ENCODE measurements around the gene CST3. TPM values are rescaled to one million over a fixed set of nuclear protein-coding genes. Genes with fewer than 3 reads are reported as not detected.

The CST3 gene
- polyA plus RNA-seq, 2 of the 4 experiments (the other 2 are of a cell fraction): 136 to 238 TPM

DNA sequence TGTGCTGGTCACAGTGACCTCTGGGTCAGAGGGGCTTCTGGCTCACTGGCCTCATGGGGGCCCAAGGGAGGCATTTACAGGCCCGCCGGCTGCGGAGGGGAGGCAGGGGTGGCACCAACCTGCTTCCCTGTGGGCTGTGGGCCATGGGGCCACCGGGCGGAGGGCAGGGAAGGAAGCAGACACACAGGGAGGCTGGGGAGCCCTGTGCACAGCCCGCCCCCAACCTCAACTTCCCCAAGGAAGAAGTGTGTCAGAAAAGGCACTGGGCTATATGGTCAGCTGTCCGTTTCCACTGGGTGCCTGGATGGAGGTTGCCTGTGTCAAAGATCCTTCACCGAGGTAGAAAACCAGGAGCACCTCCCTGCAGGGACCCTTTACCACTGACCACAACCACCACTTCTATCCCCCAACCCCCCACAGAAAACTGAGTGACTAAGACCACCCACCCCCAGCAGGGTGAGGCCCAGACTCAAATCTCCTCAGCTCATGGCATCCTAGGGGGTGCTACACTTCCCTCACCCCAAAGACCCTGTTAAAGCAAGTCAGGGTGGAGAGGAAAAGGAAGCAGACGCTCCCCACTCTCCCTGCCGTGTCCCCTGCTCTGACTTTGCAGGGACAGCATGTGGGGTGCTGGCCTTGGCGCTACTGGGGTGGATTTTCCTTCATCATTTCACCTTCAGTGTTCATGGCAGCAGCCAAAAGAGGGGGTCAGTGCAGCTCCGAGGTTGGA is 5.6 kb downstream of the CST3 start:
- DNase-seq (ENCODE audit: low read depth in 1 of 2, low spot score in 1 of 2) (no peak), FAIRE-seq (no peak), ATAC-seq (no peak)
- POLR2A ChIA-PET: interaction anchor here (1.4 kb wide), 1 partner anchor 9 kb away, joined by 3 read pairs; no protein-coding TSS in a partner anchor
- CTCF ChIA-PET: interaction anchor here (0.6 kb wide), 1 partner anchor 36 kb away, joined by 3 read pairs; no protein-coding TSS in a partner anchor
- Histone ChIP-seq H3K4me2 (no peak overlapping the region), H3K4me3 (no peak overlapping the region), H3K9me3 (0 out of 3 replicates have a peak, but pooled peaks cover 5% of the 10 kb centered on the region), H3K4me1 (peaks cover 29% of the 10 kb centered on the region), H3K27ac (no peak overlapping the region)
- 92% methylated on average over 12 of the region's 12 CpGs for WGBS (ENCODE audit: missing lambda C conversion rate)
- TF ChIP-seq ZFP36 (IDR thresholded peaks at IDR 0.05; ENCODE audit: borderline replicate concordance, partially characterized antibody): no peak
- TF ChIP-seq JUN (IDR thresholded peaks at IDR 0.05): no peak
- TF ChIP-seq HDAC2 (IDR thresholded peaks at IDR 0.05): no peak
- TF ChIP-seq MAZ (IDR thresholded peaks at IDR 0.05; ENCODE audit: borderline replicate concordance, low read depth, low read length): no peak
- TF ChIP-seq KDM5A (IDR thresholded peaks at IDR 0.05): no peak
- TF ChIP-seq TP53 (CRISPR knock-in tag; IDR thresholded peaks at IDR 0.05): no peak
- no peak for TF ChIP-seq SMC3 (IDR thresholded peaks at IDR 0.05)
- no peak for TF ChIP-seq CHD2 (IDR thresholded peaks at IDR 0.05; ENCODE audit: low read length, partially characterized antibody)
- TF ChIP-seq, protein P1, sequence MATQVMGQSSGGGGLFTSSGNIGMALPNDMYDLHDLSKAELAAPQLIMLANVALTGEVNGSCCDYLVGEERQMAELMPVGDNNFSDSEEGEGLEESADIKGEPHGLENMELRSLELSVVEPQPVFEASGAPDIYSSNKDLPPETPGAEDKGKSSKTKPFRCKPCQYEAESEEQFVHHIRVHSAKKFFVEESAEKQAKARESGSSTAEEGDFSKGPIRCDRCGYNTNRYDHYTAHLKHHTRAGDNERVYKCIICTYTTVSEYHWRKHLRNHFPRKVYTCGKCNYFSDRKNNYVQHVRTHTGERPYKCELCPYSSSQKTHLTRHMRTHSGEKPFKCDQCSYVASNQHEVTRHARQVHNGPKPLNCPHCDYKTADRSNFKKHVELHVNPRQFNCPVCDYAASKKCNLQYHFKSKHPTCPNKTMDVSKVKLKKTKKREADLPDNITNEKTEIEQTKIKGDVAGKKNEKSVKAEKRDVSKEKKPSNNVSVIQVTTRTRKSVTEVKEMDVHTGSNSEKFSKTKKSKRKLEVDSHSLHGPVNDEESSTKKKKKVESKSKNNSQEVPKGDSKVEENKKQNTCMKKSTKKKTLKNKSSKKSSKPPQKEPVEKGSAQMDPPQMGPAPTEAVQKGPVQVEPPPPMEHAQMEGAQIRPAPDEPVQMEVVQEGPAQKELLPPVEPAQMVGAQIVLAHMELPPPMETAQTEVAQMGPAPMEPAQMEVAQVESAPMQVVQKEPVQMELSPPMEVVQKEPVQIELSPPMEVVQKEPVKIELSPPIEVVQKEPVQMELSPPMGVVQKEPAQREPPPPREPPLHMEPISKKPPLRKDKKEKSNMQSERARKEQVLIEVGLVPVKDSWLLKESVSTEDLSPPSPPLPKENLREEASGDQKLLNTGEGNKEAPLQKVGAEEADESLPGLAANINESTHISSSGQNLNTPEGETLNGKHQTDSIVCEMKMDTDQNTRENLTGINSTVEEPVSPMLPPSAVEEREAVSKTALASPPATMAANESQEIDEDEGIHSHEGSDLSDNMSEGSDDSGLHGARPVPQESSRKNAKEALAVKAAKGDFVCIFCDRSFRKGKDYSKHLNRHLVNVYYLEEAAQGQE (IDR thresholded peaks at IDR 0.05): no peak
- no peak for TF ChIP-seq FOSL2 (IDR thresholded peaks at IDR 0.05)
- TF ChIP-seq FOSL2 (CRISPR knock-in tag; IDR thresholded peaks at IDR 0.05): no peak
- TF ChIP-seq ZNF302 (CRISPR knock-in tag; IDR thresholded peaks at IDR 0.05): no peak
- no peak for TF ChIP-seq TFCP2L1 (CRISPR knock-in tag; IDR thresholded peaks at IDR 0.05)
- no peak for TF ChIP-seq HOXA7 (CRISPR knock-in tag; IDR thresholded peaks at IDR 0.05)
- TF ChIP-seq, protein P2, sequence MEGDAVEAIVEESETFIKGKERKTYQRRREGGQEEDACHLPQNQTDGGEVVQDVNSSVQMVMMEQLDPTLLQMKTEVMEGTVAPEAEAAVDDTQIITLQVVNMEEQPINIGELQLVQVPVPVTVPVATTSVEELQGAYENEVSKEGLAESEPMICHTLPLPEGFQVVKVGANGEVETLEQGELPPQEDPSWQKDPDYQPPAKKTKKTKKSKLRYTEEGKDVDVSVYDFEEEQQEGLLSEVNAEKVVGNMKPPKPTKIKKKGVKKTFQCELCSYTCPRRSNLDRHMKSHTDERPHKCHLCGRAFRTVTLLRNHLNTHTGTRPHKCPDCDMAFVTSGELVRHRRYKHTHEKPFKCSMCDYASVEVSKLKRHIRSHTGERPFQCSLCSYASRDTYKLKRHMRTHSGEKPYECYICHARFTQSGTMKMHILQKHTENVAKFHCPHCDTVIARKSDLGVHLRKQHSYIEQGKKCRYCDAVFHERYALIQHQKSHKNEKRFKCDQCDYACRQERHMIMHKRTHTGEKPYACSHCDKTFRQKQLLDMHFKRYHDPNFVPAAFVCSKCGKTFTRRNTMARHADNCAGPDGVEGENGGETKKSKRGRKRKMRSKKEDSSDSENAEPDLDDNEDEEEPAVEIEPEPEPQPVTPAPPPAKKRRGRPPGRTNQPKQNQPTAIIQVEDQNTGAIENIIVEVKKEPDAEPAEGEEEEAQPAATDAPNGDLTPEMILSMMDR (IDR thresholded peaks at IDR 0.05): no peak
- TF ChIP-seq NPAS2 (CRISPR knock-in tag; IDR thresholded peaks at IDR 0.05; ENCODE audit: borderline replicate concordance): no peak
- TF ChIP-seq SREBF2 (IDR thresholded peaks at IDR 0.05): no peak
- TF ChIP-seq POLR2AphosphoS2 (conservative IDR thresholded peaks at IDR 0.05; ENCODE audit: low read length): no peak

DNA sequence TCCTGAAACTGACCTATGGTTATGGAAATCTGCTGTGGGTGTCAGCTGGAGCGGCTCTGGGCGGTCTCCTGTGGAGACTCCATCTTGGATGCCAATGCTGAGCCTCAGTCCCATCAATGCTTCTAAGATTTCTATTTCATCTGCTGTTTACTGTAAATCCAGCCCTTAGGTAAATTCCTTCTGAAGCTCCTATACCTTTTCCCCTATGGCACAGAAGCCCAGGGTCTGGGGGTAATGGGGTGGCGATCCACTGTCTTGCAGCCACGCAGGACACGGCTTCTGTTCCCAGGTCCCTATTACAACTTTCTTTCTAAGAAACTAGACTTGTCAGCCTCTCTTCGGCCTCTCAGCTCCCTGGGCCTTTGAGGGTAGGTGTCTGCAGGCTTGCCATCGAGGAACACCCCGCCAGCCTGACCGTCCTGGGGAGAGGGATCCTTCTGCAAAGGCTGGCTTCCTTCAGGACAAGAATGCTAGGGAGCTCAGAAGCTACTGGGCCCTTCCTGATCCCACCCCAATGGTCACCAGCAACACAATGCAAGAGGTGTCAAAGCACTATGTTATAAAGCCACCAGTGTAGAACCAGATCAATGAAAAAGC is 6.4 kb downstream of the CST3 start:
- DNase-seq (ENCODE audit: low read depth in 1 of 2, low spot score in 1 of 2): no peak
- ATAC-seq: no peak
- TF ChIP-seq RFX5 (IDR thresholded peaks at IDR 0.05): no peak
- TF ChIP-seq HOXB13 (CRISPR knock-in tag; IDR thresholded peaks at IDR 0.05; ENCODE audit: low read depth): no peak
- no peak for TF ChIP-seq BHLHE40 (IDR thresholded peaks at IDR 0.05; ENCODE audit: low read depth, low read length)
- no peak for TF ChIP-seq EP300 (IDR thresholded peaks at IDR 0.05)
- TF ChIP-seq KDM5A (IDR thresholded peaks at IDR 0.05): no peak
- no peak for TF ChIP-seq CHD4 (IDR thresholded peaks at IDR 0.05; ENCODE audit: borderline replicate concordance)
- H3K4me3 ChIP-seq: no peak overlapping the region
- H3K4me2 ChIP-seq: no peak overlapping the region
- 95% methylated on average over 9 of the region's 9 CpGs for WGBS (ENCODE audit: missing lambda C conversion rate)
- ChIA-PET POLR2A (interaction anchor here (1.4 kb wide), 1 partner anchor 8 kb away, joined by 3 read pairs; no protein-coding TSS in a partner anchor), CTCF (interaction anchor here (2.1 kb wide), 1 partner anchor 25 kb away, joined by 9 read pairs; no protein-coding TSS in a partner anchor)
- no peak for FAIRE-seq
- H3K4me1 ChIP-seq: peaks cover 27% of the 10 kb centered on the region
- H3K27ac ChIP-seq: no peak overlapping the region
- 0 out of 3 replicates have a peak, but pooled peaks cover 5% of the 10 kb centered on the region for H3K9me3 ChIP-seq
